GM19043 (cell line): ENCODE results near the gene ZNF653.
"Not testable (repeated sequence)": the region's sequence is repeated elsewhere in the genome, so short reads cannot be mapped to it uniquely, and the experiment has no call there.

Experiments used
- ATAC-seq: cut with Tn5 transposase; IDR thresholded peaks from one replicate; pipeline ENCODE4 v1.9.1; 2021; ENCODE audit warnings: low read depth; ENCODE audit not compliant: unreplicated experiment

The ZNF653 gene

GRCh38 chr19:11482384-11483050 lies 23.1 kb downstream of the ZNF653 start:
- ATAC-seq = peak; percentile 42

GRCh38 chr19:11481534-11482383 lies 23.9 kb downstream of the ZNF653 start:
- peak; percentile 53 for ATAC-seq

- no peak for ATAC-seq
Measured at GRCh38 chr19:11480715-11481533, 24.7 kb downstream of the ZNF653 start, which contains the start of gene ELAVL3. Gene ELAVL3, minus strand, starts transcription at chr19:11481046. Its CDS starts 438 bp downstream, at chr19:11480608.

- no peak for ATAC-seq
Measured at GRCh38 chr19:11479898-11480714, 25.5 kb downstream of the ZNF653 start.

- ATAC-seq = no peak
Measured at GRCh38 chr19:11479090-11479897, 26.3 kb downstream of the ZNF653 start.

- ATAC-seq = no peak
Measured at GRCh38 chr19:11478167-11479089, 27.2 kb downstream of the ZNF653 start.

- no peak for ATAC-seq
Measured at GRCh38 chr19:11475861-11476260, 29.8 kb downstream of the ZNF653 start.

GRCh38 chr19:11475343-11475742 lies 30.3 kb downstream of the ZNF653 start:
- ATAC-seq = not testable (repeated sequence)

- ATAC-seq = no peak
Measured at GRCh38 chr19:11473725-11474124, 31.9 kb downstream of the ZNF653 start.

GRCh38 chr19:11468266-11468845 lies 37.3 kb downstream of the ZNF653 start:
- ATAC-seq = not testable (repeated sequence)

- no peak for ATAC-seq
Measured at GRCh38 chr19:11465600-11465999, 40.0 kb downstream of the ZNF653 start.

- no peak for ATAC-seq
Measured at GRCh38 chr19:11464333-11465265, 41.0 kb downstream of the ZNF653 start.

GRCh38 chr19:11463391-11463790 lies 42.2 kb downstream of the ZNF653 start:
- ATAC-seq = no peak

GRCh38 chr19:11461453-11461852 lies 44.2 kb downstream of the ZNF653 start:
- no peak for ATAC-seq

- no peak for ATAC-seq
Measured at GRCh38 chr19:11460207-11460606, 45.4 kb downstream of the ZNF653 start.

GRCh38 chr19:11458912-11459311 lies 46.7 kb downstream of the ZNF653 start:
- ATAC-seq = not testable (repeated sequence)
